SK-N-SH (cell line): ENCODE results near the gene DPM2. TPM values are rescaled to one million over a fixed set of nuclear protein-coding genes. Genes with fewer than 3 reads are reported as not detected.

Experiments
- CTCF ChIA-PET: fragments of 300-600, 350-600 bp; formaldehyde crosslinking; extraction: SDS; loops from one replicate; lab custom pipeline; 2021; lab: Yijun Ruan, JAX
- POLR2A ChIA-PET: fragments of 350-600 bp; sonication (Branson Sonifier 250); formaldehyde crosslinking; extraction: SDS; loops from one replicate; lab custom pipeline; 2020; ENCODE audit warnings: antibody characterized with exemption, inconsistent platforms; lab: Yijun Ruan, JAX
- DNase-seq: peaks from one replicate; pipeline ENCODE4 v3.0.0; 2012
- H2AFZ ChIP-seq: fragments of 200-600 bp; sonication (generic); 2 replicates; pipeline ENCODE4 v1.8.1; 2016; ENCODE audit warnings: antibody characterized with exemption, mild to moderate bottlenecking, low read depth
- H3F3A ChIP-seq: fragments of 200-600 bp; sonication (generic); replicated peaks from 2 replicates; pipeline ENCODE3; 2016; ENCODE audit warnings: antibody characterized with exemption, mild to moderate bottlenecking; ENCODE audit not compliant: insufficient read depth
- H3K27ac ChIP-seq, 2 experiments: fragments of 200-500 bp in 1 of 2; fragments of 200-600 bp in 1 of 2; sonication (Bioruptor generic) in 1 of 2; sonication (generic), shearing (Covaris generic) in 1 of 2; 2 replicates each; pipeline versions ENCODE4 v1.5.1 to v1.6.1; 2014 to 2016; ENCODE audit warnings: low read depth in 2 of 2, inconsistent platforms in 1 of 2, low read length in 1 of 2, mild to moderate bottlenecking in 1 of 2, mixed read lengths in 1 of 2
- H3K27me3 ChIP-seq: fragments of 200-600 bp; sonication (generic), shearing (Covaris generic); 2 replicates; pipeline ENCODE4 v1.6.1; 2016; ENCODE audit warnings: mixed run types; ENCODE audit not compliant: insufficient read depth
- H3K36me3 ChIP-seq, 2 experiments: fragments of 200-500 bp in 1 of 2; fragments of 200-600 bp in 1 of 2; sonication (Bioruptor generic) in 1 of 2; sonication (generic) in 1 of 2; replicated peaks in 1 of 2; 2 replicates each; pipeline versions ENCODE3 to v1.5.1; 2014 to 2016; ENCODE audit warnings: low read length in 1 of 2, mild to moderate bottlenecking in 1 of 2; ENCODE audit not compliant: insufficient read depth in 2 of 2, control insufficient read depth in 1 of 2
- H3K4me1 ChIP-seq, 2 experiments: fragments of 200-500 bp in 1 of 2; fragments of 200-600 bp in 1 of 2; sonication (Bioruptor generic) in 1 of 2; sonication (generic), shearing (Covaris generic) in 1 of 2; 2 replicates each; pipeline versions ENCODE4 v1.5.1 to v1.6.1; 2014 to 2016; ENCODE audit warnings: low read depth in 1 of 2, low read length in 1 of 2, mixed run types in 1 of 2; ENCODE audit not compliant: insufficient read depth in 2 of 2, control insufficient read depth in 1 of 2
- H3K4me2 ChIP-seq: fragments of 200-600 bp; sonication (generic), shearing (Covaris generic); 2 replicates; pipeline ENCODE4 v1.6.1; 2017; ENCODE audit warnings: mixed run types
- H3K4me3 ChIP-seq, 2 experiments: fragments of 200-500 bp in 1 of 2; fragments of 200-600 bp in 1 of 2; sonication (Bioruptor generic) in 1 of 2; sonication (generic), shearing (Covaris generic) in 1 of 2; 2 replicates each; pipeline versions ENCODE4 v1.5.1 to v1.8.1; 2014 to 2016; ENCODE audit warnings: low read depth in 2 of 2, inconsistent platforms in 1 of 2, low read length in 1 of 2, mild to moderate bottlenecking in 1 of 2, mixed read lengths in 1 of 2, moderate library complexity in 1 of 2
- H3K79me2 ChIP-seq: fragments of 200-600 bp; sonication (generic); 2 replicates; pipeline ENCODE4 v1.8.1; 2017; ENCODE audit warnings: mild to moderate bottlenecking; ENCODE audit not compliant: insufficient read depth
- H3K9ac ChIP-seq: fragments of 200-600 bp; sonication (generic); 2 replicates; pipeline ENCODE4 v1.6.1; 2017; ENCODE audit warnings: mixed run types
- H3K9me2 ChIP-seq: fragments of 200-600 bp; sonication (generic); 2 replicates; pipeline ENCODE4 v1.6.1; 2017; ENCODE audit warnings: mixed run types
- H3K9me3 ChIP-seq: fragments of 200-600 bp; sonication (generic); 2 replicates; pipeline ENCODE4 v1.6.1; 2017; ENCODE audit warnings: mixed run types, mild to moderate bottlenecking, moderate library complexity
- H4K20me1 ChIP-seq: fragments of 200-600 bp; sonication (generic); 2 replicates; pipeline ENCODE4 v1.6.1; 2017; ENCODE audit warnings: mild to moderate bottlenecking, mixed run types; ENCODE audit not compliant: insufficient read depth
- CHD2 ChIP-seq: fragments of 150-350 bp; IDR thresholded peaks from 2 replicates; pipeline ENCODE4 v1.6.1; 2018; ENCODE audit warnings: low read length; ENCODE audit not compliant: partially characterized antibody
- EZH2phosphoT487 ChIP-seq: fragments of 200-600 bp; sonication (generic); IDR thresholded peaks from 2 replicates; pipeline ENCODE4 v1.6.1; 2017; ENCODE audit warnings: low read depth, mixed run types, mild to moderate bottlenecking, antibody characterized with exemption, moderate library complexity, borderline replicate concordance
- GATA2 ChIP-seq: sonication (generic); formaldehyde crosslinking; IDR thresholded peaks from 2 replicates; pipeline ENCODE4 v1.5.0; 2020; ENCODE audit warnings: mild to moderate bottlenecking, missing genetic modification reagents
- IRF3 ChIP-seq: fragments of 150-350 bp; IDR thresholded peaks from 2 replicates; pipeline ENCODE4 v1.6.1; 2016; ENCODE audit warnings: mild to moderate bottlenecking, low read depth, low read length
- MEF2A ChIP-seq: IDR thresholded peaks from 2 replicates; pipeline ENCODE4 v1.4.0; 2012; ENCODE audit warnings: low read depth, borderline replicate concordance
- NFIC ChIP-seq: IDR thresholded peaks from 2 replicates; pipeline ENCODE4 v1.4.0; 2012; ENCODE audit warnings: borderline replicate concordance
- POLR2AphosphoS5 ChIP-seq: IDR thresholded peaks from 2 replicates; pipeline ENCODE4 v1.6.1; 2012; ENCODE audit warnings: low read depth, low read length
- RAD21 ChIP-seq: IDR thresholded peaks from 2 replicates; pipeline ENCODE4 v1.6.1; 2012; ENCODE audit warnings: mild to moderate bottlenecking, low read length
- RCOR1 ChIP-seq: fragments of 150-350 bp; IDR thresholded peaks from 2 replicates; pipeline ENCODE4 v1.6.1; 2017; ENCODE audit warnings: antibody characterized with exemption, low read length
- RFX5 ChIP-seq: IDR thresholded peaks from 2 replicates; pipeline ENCODE4 v1.6.1; 2012; ENCODE audit warnings: mild to moderate bottlenecking, improper control_type of control experiment, low read length
- RXRA ChIP-seq: IDR thresholded peaks from 2 replicates; pipeline ENCODE4 v1.4.0; 2012; ENCODE audit warnings: low read depth, mild to moderate bottlenecking, borderline replicate concordance
- SMC3 ChIP-seq: IDR thresholded peaks from 2 replicates; pipeline ENCODE4 v1.6.1; 2012; ENCODE audit warnings: low read depth, low read length, improper control_type of control experiment
- TAF1 ChIP-seq: IDR thresholded peaks from 2 replicates; pipeline ENCODE4 v1.6.1; 2012; ENCODE audit warnings: low read depth, mild to moderate bottlenecking, low read length, moderate library complexity, borderline replicate concordance
- TEAD4 ChIP-seq: IDR thresholded peaks from 2 replicates; pipeline ENCODE4 v1.4.0; 2012; ENCODE audit warnings: mild to moderate bottlenecking, borderline replicate concordance; ENCODE audit not compliant: insufficient read depth
- YY1 ChIP-seq: IDR thresholded peaks from 2 replicates; pipeline ENCODE4 v1.4.0; 2012; ENCODE audit warnings: low read depth, mild to moderate bottlenecking
- WGBS: methylation state at CpG from one replicate; pipeline ENCODE4 v1.1.6; 2017; ENCODE audit warnings: low lambda C conversion rate; 5-methylcytosine and 5-hydroxymethylcytosine counted together
- polyA plus RNA-seq, 3 experiments: library from polyadenylated mRNA; depleted of rRNA; stranded (reverse); fragments of >200 nt; gene quantifications; 2 replicates each; pipeline ENCODE4 v1.2.3, GENCODE V29; 2012
- TF ChIP-seq, protein P1 (sequence below): IDR thresholded peaks from 2 replicates; pipeline ENCODE4 v1.6.1; 2012; ENCODE audit warnings: mild to moderate bottlenecking, low read depth, low read length, moderate library complexity
- TF ChIP-seq, protein P2 (sequence below): fragments of 200-600 bp; sonication (generic); IDR thresholded peaks from 2 replicates; pipeline ENCODE4 v1.6.1; 2017; ENCODE audit warnings: antibody characterized with exemption, mild to moderate bottlenecking, moderate library complexity

The DPM2 gene
- polyA plus RNA-seq, 1 of the 3 experiments (the other 2 are of a cell fraction), result 106 TPM

DNA sequence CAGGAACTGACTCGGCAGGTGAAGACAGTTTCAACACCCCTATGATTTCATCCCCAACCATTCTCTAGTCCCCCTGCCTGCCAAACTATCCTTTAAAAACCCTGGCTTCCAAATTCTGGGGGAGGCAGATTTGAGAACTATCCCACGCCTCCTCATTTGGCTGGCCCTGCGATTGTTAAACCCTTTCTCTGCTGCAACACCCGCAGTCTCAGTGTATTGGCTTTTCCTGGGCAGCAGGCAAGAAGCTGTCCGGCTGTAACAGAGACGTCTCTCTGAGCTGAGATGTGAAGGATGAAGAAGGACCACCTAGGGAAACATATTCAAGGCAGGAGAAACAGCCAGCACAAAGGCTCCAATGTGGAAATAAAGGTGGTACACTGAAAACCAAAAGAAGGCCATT, 44.8 kb downstream of the DPM2 start:
- no peak overlapping the region for H3K4me3 ChIP-seq
- H3K4me1 ChIP-seq, result peaks cover 3 to 11% of the 10 kb centered on the region in 2 experiments; a peak in 2 of 4 replicates
- CTCF ChIA-PET, result interaction anchor here (1.1 to 2.0 kb wide), 3 partner anchors 23 to 158 kb away, joined by 3 to 8 read pairs (median 6); partner anchors contain the start of gene TOR2A
- no peak overlapping the region for H3K27ac ChIP-seq
- H3K9ac ChIP-seq, result no peak overlapping the region
- H3K36me3 ChIP-seq, result peaks cover 48 to 75% of the 10 kb centered on the region in 2 experiments
- peaks cover 12% of the 10 kb centered on the region; the same call in 1 of the 2 replicates for H3K79me2 ChIP-seq
- no peak overlapping the region for H2AFZ ChIP-seq
- 91% methylated on average over 6 of the region's 6 CpGs for WGBS
- POLR2A ChIA-PET, result no interaction called here
- no peaks in the 10 kb centered on the region for H3K9me2 ChIP-seq
- H3K27me3 ChIP-seq, result no peaks in the 10 kb centered on the region
- no peak overlapping the region for H3K4me2 ChIP-seq
- TF ChIP-seq YY1 (no peak), GATA2 (CRISPR knock-in tag) (no peak), RAD21 (no peak), MEF2A (no peak), SMC3 (no peak)
- TF ChIP-seq, protein P1, sequence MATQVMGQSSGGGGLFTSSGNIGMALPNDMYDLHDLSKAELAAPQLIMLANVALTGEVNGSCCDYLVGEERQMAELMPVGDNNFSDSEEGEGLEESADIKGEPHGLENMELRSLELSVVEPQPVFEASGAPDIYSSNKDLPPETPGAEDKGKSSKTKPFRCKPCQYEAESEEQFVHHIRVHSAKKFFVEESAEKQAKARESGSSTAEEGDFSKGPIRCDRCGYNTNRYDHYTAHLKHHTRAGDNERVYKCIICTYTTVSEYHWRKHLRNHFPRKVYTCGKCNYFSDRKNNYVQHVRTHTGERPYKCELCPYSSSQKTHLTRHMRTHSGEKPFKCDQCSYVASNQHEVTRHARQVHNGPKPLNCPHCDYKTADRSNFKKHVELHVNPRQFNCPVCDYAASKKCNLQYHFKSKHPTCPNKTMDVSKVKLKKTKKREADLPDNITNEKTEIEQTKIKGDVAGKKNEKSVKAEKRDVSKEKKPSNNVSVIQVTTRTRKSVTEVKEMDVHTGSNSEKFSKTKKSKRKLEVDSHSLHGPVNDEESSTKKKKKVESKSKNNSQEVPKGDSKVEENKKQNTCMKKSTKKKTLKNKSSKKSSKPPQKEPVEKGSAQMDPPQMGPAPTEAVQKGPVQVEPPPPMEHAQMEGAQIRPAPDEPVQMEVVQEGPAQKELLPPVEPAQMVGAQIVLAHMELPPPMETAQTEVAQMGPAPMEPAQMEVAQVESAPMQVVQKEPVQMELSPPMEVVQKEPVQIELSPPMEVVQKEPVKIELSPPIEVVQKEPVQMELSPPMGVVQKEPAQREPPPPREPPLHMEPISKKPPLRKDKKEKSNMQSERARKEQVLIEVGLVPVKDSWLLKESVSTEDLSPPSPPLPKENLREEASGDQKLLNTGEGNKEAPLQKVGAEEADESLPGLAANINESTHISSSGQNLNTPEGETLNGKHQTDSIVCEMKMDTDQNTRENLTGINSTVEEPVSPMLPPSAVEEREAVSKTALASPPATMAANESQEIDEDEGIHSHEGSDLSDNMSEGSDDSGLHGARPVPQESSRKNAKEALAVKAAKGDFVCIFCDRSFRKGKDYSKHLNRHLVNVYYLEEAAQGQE, result no peak
- H4K20me1 ChIP-seq, result no peaks in the 10 kb centered on the region
- DNase-seq, result no peak
- H3K9me3 ChIP-seq, result no peaks in the 10 kb centered on the region
- peaks cover 8% of the 10 kb centered on the region for H3F3A ChIP-seq

GRCh38 chr9:127890053-127890452, 47.6 kb downstream of the DPM2 start:
- POLR2A ChIA-PET, result no interaction called here
- TF ChIP-seq IRF3 (no peak), RCOR1 (no peak), EZH2phosphoT487 (no peak), CHD2 (no peak), NFIC (no peak), POLR2AphosphoS5 (no peak), RXRA (no peak), TEAD4 (no peak), RFX5 (no peak), TAF1 (no peak)
- TF ChIP-seq, protein P1, result no peak
- TF ChIP-seq, protein P2, sequence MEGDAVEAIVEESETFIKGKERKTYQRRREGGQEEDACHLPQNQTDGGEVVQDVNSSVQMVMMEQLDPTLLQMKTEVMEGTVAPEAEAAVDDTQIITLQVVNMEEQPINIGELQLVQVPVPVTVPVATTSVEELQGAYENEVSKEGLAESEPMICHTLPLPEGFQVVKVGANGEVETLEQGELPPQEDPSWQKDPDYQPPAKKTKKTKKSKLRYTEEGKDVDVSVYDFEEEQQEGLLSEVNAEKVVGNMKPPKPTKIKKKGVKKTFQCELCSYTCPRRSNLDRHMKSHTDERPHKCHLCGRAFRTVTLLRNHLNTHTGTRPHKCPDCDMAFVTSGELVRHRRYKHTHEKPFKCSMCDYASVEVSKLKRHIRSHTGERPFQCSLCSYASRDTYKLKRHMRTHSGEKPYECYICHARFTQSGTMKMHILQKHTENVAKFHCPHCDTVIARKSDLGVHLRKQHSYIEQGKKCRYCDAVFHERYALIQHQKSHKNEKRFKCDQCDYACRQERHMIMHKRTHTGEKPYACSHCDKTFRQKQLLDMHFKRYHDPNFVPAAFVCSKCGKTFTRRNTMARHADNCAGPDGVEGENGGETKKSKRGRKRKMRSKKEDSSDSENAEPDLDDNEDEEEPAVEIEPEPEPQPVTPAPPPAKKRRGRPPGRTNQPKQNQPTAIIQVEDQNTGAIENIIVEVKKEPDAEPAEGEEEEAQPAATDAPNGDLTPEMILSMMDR, result no peak

More at GRCh38 chr9:127890053-127890452, 47.6 kb downstream of the DPM2 start:
- Histone ChIP-seq H3K79me2 (no peaks in the 10 kb centered on the region), H3K4me2 (no peak overlapping the region), H4K20me1 (no peaks in the 10 kb centered on the region), H3K4me1 (peaks cover 0 to 4% of the 10 kb centered on the region in 2 experiments; a peak in 2 of 4 replicates), H2AFZ (no peak overlapping the region), H3K9me2 (no peaks in the 10 kb centered on the region), H3K9ac (no peak overlapping the region), H3K36me3 (peaks cover 48 to 74% of the 10 kb centered on the region in 2 experiments), H3K27ac (no peak overlapping the region), H3F3A (peaks cover 9% of the 10 kb centered on the region), H3K27me3 (no peaks in the 10 kb centered on the region), H3K4me3 (no peak overlapping the region), H3K9me3 (no peaks in the 10 kb centered on the region)
- DNase-seq, result no peak
- WGBS, result 96% methylated on average over 3 of the region's 3 CpGs
- CTCF ChIA-PET, result interaction anchor here (1.0 to 1.8 kb wide), 4 partner anchors 20 to 305 kb away, joined by 3 to 10 read pairs (median 6); partner anchors contain the start of gene TOR2A
